ENCODE measurements around the gene STUB1.

- no peak for TF ChIP-seq CTCF (IDR thresholded peaks at IDR 0.05; ENCODE audit: borderline replicate concordance, extremely low read depth, low read length, poor library complexity, severe bottlenecking)
- TF ChIP-seq EZH2 (IDR thresholded peaks at IDR 0.05; ENCODE audit: borderline replicate concordance, low read depth, low read length, severe bottlenecking): no peak
These were observed 20.1 kb upstream of the STUB1 start for GRCh38 chr16:660132-660458.

Measured in DND-41 (cell line).